ENCODE measurements around the gene E2F4.
A peak's percentile ranks its signal among the peaks of the same experiment; 100 is the strongest.

E2F4 gene

GRCh38 chr16:67238806-67239470 lies 47.0 kb downstream of the E2F4 start:
- DNase-seq: no peak

DNA sequence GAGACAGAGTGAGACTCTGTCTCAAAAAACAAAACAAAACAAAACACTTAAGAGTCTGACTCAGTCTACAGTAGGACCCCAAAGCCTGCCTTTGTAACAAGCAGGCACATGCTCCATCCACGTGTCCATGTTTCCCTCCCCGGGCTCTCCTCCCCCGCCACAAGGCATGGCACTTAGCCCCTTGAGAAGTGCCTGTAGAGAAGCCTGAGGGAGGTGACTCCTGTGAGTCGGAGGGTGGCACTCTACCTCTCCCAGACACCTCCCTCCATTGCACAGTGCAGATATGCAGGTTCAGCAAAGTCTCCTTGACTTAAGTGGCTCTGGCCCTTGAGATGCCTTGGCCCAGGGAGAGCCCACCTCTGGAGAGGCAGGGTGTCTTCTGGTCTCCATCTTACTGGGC lies 48.6 kb downstream of the E2F4 start:
- DNase-seq: no peak

GRCh38 chr16:67241008-67241900 lies 49.3 kb downstream of the E2F4 start:
- no peak for DNase-seq

GRCh38 chr16:67242138-67242730 lies 50.3 kb downstream of the E2F4 start:
- DNase-seq: no peak

GRCh38 chr16:67243481-67243880 lies 51.5 kb downstream of the E2F4 start:
- no peak for DNase-seq

GRCh38 chr16:67244387-67245185 lies 52.6 kb downstream of the E2F4 start:
- DNase-seq: peak; percentile 70

DNA sequence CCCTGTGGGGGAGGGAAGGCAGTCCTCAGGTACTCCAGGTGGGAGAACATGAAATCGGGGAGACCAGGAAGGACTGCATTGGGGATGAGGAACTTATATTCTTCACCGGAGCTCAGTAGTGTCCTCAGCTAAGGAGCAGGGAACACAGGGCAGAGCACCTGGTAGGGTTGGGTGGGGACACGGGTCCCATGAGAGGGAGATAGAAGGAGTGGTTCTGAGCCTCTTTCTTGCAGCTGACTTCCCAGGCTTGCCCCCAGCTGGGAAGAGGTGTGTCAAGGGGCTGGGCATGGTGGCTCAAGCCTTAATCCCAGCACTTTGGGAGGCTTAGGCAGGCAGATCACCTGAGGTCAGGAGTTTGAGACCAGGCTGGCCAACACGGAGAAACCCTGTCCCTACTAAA lies 53.2 kb downstream of the E2F4 start:
- DNase-seq: no peak

DNA sequence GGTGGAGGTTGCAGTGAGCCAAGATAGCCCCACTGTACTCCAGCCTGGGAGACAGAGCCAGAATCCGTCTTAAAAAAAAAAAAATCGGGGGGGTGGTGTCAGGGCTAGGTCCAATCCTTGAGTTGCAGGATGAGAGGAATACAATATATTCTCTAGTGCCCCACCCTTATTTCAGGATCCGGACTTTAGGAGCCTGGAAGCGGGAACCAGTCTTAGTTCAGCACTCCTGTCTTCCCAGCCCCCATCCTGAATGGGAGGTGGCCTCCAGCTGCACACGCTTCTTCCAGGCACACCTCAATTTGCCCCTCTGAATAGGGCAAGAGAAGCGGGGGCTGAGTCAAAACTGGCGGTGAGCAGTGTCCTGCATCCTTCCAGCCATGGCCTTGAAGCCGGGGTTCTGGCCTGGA lies 53.7 kb downstream of the E2F4 start:
- no peak for DNase-seq

GRCh38 chr16:67246081-67246755 lies 54.3 kb downstream of the E2F4 start:
- DNase-seq: peak; percentile 42

DNA sequence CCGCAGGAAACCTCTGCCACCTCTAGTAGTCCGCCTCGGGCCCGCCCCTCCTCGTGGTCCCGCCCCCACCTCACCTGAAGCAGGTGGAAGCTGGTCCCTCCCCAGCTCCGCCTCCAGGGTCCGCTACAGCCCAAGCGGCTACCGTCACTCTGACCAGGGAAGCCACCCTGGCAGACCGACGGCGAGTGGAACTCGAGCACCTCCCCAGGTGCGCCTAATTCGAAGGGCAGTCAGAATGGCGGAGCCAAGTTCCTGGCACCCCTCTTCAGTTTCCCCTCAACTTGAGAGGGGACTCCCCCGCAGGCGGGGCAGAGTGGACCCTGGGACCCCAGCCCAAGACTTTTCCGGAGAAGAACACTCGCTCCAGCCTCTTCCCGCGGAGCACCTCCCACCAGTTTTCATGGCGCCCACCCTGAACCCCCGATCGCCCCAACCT lies 54.8 kb downstream of the E2F4 start:
- no peak for DNase-seq

DNA sequence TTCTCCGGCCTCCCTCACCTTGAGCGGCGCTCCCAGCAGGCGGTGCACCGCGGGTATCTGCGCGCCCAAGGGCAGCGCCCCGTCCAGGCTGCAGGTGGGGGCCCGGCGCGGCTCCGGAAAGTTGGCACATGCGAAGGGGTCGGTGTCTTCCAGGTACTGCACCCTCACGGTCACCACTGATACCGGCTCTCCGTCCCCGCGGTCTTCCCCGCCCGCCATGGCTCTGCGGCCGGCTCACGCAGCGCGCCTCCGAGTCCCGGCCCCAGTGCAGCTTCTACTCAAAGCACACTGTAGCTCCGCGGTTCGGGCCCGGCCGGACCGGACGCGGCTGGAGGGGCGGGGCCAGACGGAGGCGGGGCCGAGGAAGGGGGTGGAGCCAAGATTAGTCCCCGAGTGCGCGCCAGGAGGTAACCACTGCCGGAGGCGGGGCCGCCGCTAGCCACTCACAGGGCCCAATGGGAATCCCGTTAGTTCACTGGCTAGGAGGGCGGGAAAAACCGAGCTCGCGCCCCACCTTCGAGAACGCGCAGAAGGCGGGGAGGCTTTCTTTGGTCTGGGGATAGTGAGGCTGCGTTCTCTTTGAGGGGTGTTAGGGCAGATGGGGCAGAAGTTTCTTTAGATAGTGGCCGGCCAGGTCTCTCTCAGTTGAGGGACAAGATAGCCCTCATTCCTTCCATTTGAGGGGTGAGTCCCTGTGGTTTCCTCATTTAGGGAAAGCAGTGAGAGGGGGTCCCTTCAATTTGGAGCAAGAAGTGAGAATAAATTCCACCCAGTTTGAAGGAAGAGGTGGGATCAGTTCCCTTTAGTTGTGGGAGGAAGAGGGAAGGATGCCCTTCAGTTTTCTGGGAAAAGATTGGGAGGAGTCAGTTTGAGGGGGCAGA lies 55.5 kb downstream of the E2F4 start, which contains the start of gene FHOD1:
FHOD1 (minus strand) TSS at position 290 of the 881 bp plus-strand sequence; CDS start at position 219, 71 bp downstream.
- DNase-seq: peak; percentile 81

DNA sequence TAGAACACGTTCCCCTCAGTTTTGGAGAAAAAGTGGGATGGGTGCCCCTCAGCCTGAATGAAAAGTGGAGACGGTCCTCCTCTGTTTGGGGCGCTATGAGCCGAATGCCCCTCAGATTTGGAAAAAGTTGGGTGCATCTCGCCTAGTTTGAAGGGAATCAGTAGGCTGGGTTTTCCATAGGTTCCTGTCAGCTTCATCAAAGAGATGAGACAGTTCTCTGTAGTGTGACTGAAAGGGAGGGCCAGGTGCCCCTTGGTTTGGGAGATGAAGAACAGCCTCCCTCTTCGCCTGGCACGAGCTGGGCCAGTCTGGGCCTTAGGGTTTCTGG lies 56.1 kb downstream of the E2F4 start:
- DNase-seq: no peak

Measured in GDM1 (cell line).